Stimulated activated CD8-positive, alpha-beta memory T cell treated with anti-CD3 and anti-CD28 coated beads, Interleukin-15, amount 100 ng/mL, for 1 hour (primary cell): ENCODE data around the gene MND1.

Source experiments
- DNase-seq: peaks from one replicate; pipeline ENCODE4 v3.0.0-alpha.2; 2020; ENCODE audit warnings: low read depth

MND1 gene, protein sequence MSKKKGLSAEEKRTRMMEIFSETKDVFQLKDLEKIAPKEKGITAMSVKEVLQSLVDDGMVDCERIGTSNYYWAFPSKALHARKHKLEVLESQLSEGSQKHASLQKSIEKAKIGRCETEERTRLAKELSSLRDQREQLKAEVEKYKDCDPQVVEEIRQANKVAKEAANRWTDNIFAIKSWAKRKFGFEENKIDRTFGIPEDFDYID

DNA sequence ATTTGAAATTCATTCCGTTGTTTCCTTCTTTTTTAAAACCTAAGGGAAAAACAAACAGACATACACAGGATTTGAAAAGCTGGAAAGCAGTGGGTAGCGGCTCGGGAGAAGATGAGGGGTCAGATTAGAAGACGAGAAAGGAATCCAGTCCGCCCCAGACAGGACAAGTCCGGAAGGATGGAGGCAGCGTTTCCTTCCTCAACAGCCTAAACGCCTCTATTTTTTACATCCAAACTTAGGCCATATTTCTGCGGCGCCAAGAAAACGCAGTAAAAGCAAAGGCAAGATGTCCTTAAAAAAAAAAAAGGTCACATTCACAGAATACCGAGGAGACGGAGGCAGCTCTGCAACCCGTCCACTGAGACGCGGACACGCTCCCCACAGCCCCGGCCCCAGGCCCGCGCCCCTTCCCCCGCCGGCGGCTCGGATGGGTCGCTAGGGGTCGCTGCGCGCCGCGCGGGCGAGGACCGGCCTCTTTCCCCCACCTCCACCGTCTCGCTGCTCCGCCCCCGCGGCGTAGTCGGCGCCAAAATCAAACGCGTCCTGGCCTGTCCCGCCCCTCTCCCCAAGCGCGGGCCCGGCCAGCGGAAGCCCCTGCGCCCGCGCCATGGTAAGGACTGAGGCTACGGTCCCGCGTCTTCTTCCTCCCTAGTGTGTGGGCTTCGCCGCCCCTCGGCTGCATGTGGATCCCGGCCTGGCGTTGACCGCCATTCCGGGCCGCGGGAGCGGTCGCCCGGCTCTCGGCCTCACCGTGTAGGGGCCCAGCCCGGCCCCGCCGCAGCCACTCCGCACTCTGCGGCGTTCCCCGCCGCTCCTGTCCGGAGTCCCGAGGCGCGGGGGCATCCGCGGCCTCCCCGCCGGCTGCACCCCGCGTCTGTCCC lies at the start of gene MND1:
TSS of gene MND1 (plus strand) at position 558 of the 881 bp plus-strand sequence. CDS start at position 608, 50 bp downstream.
- peak; percentile 83 for DNase-seq

DNA sequence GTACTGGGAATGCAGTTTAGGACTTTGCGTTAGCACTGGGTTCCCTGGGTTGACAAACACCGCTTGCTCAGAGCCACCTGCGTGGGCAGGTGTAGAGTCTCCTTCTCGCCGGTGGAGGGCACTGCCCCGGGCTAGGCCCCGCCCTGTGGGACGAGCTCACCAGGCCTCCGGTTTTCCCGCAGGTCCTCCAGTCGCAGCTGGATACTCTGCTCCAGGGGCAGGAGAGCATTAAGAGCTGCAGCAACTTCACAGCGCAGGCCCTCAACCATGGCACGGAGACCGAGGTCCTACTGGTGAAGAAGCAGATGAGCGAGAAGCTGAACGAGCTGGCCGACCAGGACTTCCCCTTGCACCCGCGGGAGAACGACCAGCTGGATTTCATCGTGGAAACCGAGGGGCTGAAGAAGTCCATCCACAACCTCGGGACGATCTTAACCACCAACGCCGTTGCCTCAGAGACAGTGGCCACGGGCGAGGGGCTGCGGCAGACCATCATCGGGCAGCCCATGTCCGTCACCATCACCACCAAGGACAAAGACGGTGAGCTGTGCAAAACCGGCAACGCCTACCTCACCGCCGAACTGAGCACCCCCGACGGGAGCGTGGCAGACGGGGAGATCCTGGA lies 49.2 kb upstream of the MND1 start:
- no peak for DNase-seq

DNA sequence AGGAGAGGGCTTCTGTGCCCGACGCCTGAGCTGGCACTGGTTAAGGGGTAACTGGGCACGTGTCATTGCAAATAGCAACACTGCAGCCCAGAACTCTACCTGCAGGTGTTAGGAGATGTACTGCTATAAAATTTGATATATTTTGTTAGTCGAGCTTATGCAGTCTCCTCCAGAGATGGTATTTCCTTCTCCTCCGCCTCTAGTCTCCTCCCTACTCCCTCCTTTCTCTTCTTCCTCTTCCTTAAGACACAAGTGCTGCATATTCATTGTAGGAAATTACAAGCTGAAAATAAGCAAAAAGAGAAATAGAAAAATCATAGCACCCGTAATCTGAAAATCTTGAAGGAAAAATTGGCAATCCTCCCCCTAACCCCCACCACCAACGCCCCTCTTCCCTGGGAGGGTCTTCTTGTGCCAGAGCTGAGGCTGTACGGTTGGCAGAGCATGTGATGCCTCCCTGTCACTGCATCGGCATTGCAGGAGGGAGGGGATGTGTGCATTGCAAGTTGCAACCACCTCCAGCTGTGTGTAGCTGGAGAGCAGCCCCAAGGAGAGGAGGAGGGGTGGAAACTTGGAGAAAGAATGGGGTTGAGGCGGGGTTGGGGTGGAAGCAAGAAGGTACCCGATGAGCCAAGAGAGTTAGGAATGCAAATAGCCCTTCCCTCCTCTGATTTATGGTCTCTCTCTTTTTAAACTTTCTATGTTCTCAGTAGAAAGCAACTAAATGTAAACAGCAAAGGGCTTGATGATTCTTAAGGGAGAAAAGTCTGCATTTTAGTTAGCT lies 48.3 kb upstream of the MND1 start:
- no peak for DNase-seq

DNA sequence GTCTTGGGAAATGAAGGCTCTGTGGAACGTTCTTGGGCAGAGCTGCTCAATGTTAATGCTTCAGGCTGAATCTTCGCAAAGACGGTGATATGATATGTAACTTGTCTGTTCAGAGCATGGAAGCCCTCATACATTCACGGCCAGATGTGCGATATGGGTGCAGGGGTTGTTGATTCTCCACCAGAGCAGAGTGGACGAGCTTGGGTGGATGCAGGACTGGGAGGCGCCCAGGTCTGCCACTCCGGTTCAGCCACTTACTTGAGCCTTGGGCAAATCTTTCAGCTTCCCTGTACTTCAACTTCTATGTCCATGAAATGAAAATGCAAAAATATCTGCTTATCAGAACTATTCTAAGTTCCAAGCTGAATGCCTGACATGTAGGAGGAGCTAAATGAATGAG lies 47.4 kb upstream of the MND1 start:
- DNase-seq, result no peak

DNA sequence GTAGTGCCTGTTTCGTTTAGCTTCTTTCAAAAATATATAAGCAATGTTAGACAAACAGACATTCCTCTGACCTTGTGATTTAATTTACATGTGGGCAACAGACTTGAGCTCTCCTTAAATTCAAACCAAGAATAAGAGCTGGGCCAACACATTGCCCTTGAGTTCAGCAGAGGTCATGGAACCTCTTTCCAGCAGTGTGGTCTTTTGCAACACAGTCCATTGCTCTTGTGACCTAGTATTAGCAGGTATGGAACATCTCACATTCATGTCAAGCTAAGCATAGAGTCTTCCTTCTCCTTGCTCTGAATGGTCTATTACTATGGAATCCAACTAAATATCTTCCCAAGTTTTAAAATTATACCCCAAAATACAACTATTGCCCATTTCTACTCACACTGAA lies 33.7 kb upstream of the MND1 start:
- no peak for DNase-seq

DNA sequence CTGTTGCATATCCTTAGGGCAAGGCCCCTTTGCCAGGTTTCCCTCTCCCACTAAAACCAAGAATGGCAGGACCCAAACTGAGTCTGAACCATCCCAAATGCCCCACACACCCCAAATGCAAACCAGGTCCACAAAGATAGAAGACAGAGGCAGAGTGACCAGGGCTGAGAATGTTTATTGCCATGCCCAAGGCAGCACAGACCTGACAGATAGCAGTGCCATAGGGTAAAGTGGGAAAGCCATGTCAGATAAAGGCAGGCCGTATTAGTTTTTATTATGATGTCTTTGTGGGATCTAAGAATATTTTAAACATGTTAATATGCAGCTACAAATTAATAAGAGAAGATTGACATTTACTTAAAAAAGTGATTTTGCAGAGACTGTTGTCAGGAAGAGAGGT lies 29.6 kb upstream of the MND1 start:
- DNase-seq, result no peak

DNA sequence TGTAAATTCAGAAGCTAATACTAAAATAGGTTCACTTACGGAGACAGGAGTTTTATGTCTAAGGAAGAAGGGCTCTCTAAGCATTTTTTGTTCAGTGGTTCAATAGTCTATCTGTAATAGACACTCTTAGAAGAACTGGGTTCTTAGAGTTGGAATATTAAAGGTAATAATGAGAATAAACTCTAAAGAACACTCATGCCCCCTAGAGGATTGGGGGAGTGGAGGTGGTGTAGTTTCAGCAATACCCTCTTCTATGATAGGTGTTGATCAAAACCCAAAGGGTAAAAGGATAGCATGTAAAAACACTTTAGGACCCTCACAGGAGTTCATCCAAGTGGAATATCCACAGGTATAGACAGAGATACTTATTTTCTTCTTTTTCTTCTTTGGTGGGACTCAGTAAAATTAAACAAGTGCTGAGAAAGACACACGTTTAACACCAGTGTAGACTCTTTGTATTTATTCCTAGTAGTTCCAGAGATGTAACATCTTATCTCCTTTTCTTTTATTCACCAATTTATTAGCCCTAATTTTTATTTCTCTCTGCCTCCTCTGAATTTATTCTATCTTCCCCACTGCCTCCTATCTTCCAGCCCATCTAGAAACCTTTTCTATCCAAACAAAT lies 25.7 kb upstream of the MND1 start:
- no peak for DNase-seq

DNA sequence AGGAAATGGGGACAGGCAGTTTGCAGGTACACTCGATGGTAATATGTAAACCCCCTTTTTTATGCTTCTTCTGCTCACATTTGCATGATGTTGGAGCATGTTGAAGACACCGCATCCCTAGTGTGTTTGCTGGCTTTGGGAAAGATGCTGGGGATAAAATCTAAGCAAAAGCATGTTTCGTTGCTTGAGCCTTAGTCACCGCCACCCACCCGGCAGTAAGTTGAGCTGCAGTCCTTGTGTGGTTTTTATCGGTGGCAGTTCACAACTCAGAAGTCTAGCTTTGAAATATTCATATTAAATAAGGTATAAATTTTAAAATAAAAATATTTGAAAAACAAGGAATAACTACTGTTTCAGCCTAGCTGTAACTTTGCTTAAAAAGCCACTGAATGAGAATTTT lies 21.7 kb upstream of the MND1 start:
- no peak for DNase-seq

DNA sequence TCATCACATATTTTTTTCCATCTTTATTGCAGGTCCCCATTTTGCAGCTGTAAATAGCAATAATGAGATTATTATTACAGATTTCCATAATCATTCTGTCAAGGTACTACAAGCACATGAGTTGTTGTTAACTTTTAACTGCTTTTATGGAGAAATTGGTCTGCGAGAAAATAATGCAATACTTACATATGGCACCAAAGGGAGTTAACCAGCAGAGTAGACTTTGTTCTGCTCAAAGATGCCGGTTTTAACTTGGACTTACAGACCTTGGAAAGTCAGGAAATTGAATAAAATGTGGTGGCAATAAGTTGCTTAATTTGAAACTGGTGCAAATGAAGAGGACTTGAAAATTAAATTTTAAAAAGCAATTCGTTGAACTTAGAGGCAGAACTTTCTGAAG lies 20.4 kb upstream of the MND1 start:
- DNase-seq, result no peak

DNA sequence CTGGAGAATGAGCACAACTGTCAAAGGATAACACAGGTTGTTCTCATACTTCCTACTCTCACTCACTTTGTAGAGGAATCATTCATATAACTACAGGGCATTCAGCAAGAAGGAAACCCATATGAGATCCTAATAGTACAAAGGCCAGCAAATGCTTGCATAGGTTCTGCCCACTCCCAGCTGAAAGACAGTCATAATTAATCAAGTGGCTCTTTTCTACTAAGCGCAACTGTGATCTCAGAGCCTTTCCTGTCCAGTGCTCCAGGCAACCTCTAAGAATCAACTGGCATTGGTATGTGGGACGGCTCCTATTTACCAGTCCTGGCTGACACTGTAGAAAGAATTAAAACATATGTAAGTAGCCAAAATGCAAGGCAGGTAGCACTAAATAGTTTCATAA lies 18.9 kb upstream of the MND1 start:
- DNase-seq, result no peak

DNA sequence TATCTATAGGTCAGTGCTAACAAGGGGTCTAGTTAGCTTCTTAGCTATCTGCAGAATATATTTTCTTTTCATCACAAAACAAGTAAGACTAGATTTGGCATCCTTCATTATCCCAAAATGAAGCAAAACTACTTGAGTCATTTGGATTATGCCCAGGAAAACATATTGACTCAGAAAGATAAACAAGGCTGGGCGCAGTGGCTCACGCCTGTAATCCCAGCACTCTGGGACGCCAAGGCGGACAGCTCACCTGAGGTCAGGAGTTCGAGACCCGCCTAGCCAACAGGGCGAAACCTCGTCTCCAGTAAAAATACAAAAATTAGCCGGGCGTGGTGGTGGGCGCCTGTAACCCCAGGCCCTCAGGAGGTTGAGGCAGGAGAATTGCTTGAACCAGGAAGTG lies 18.0 kb upstream of the MND1 start:
- DNase-seq, result no peak

DNA sequence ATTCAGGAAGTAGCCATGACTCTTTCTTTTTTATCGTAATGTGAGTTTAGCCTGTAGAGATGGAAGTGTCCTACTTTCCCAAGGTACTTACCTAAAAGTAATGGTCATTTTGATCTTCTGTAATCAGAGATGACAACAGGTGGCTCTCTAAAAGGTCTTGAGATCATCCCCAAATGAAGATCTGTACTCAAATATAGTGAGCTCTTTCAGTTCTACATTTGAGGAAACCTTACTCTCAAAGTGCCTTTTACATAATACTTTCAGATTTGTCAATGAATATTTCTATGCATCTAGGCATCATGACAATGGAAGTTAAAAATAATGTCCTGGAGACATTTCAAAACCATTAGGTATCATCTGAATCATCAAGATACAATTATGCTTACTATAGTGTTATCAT lies 17.2 kb upstream of the MND1 start:
- no peak for DNase-seq

DNA sequence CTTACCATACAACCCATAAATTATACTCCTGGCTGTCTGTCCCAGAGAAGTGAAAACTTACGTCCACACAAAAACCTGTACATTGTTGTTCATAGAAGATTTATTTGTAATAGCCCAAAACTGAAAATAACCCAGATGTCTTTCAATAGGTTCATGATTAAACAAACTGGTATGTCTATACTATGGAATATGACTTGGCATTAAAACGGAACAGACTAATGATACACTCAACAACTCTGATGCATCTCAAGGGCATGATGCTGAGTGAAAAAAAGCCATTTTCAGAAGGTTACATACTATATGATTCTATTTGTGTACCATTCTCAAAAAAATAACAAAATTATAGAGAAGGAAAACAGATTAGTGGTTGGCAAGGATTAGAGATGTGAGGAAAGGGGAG lies 11.6 kb upstream of the MND1 start:
- DNase-seq, result no peak

DNA sequence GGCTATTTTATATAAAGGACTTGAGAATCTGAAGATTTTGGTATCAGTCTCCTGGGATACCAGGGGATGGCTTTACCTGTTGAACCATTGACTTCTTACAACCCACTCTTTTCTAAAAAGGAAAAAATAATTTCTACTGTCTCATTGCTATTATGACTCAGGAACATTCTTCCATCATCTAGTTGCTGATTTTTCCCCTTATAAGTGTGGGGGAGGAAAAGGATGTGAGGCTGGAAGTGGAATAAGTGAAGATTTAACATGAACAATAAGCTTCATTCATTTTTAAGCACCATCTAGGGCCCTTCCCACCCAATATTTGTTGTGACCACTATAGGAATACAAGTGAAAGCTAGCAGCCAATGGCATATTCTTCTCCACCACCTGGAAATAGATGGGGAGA lies 10.6 kb upstream of the MND1 start:
- DNase-seq, result no peak

DNA sequence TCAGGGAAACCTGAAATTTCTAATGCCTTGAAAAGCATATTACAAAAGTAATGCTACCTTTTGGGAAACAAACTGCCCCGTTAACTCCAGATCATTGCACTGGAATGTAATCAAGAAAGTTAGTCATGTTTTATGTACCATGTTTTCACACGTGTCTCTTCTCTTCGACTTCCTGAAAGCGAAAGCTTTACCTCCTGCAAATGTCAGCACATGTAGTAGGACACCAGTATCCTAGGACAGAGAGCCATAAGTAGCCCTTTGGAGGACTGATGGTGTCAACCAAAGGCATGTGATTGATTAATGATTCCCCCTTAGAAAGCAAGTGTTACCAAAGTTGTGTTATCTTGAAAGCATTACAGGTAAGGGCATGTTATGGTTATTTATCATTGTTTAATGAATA lies 8.8 kb upstream of the MND1 start:
- DNase-seq, result no peak

DNA sequence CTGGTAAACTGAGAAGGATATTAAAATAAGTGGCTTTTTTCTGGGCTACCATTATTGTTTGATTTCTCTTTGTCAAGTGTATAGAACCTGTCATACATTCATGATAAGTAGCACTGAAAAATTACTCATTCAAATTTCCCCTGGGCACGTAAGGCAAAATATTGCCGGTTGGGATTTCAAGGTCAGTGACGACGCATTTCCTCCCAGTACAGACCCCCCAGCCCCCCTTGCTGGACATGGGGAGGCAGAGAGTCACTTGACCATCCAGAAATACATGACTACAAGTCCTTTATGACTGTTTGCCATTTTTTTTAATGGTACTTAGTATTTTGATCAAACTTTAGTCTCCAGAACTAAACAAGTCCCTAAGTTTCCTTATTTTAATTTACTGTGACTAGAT lies 6.8 kb upstream of the MND1 start:
- no peak for DNase-seq

DNA sequence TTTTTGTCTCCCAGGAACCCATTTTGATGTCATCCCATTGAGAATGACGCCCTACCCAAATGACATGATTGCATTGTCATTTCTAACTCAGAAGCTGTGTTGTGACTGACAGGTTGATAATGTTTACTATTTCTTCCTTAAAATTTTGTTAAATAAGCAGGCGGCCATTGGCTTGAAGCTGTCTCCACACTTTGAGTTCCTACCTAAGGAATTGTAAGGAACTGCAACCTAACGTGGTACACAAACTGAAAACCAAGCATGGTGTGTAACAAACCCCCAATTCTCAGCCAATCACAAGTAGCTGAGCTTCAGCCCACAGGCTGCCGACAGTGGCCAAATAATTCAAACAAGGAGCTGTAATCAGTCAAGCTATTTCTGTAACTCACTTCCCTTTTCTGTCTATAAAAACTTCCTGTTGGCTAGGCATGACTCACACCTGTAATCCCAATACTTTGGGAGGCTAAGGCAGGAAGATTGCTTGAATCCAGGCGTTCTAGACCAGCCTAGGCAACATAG lies 2.9 kb upstream of the MND1 start:
- no peak for DNase-seq

DNA sequence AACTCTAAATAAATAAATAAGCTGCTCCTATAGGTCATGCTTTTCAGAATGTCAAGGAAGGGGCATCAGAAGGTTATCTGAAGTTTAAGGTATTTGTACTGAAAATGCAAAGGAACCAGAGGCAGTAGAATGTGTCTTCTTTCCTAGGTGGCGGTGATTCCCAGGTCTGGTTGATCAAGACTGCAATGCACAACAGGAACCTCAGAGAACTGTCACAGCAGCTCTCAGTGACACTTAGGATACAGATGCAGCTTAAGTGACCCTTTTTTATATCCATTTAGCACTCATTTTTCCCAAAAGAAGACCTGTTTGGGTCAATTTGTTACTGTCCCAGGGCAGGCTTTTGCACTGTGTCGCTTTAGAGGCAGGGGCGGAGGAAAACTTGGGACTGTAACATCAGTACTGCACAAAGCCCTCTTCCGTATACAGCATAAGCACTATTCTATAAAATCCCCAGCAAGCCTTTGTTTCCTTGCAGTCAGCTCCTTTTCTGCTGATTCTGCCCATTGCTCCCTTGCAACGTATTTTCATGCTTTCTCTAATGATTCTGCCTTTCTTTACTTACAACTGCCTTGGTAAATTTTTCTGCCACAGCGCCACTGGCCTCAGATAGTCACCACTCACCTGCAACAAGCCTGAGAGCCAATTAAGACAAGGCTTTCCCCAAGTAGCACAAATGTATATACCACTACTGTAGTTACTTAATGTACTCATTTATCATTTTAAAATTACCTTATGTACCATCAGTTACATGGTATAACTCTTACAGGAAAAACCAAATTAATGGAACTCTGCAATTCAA lies 1.5 kb upstream of the MND1 start:
- DNase-seq, result no peak

DNA sequence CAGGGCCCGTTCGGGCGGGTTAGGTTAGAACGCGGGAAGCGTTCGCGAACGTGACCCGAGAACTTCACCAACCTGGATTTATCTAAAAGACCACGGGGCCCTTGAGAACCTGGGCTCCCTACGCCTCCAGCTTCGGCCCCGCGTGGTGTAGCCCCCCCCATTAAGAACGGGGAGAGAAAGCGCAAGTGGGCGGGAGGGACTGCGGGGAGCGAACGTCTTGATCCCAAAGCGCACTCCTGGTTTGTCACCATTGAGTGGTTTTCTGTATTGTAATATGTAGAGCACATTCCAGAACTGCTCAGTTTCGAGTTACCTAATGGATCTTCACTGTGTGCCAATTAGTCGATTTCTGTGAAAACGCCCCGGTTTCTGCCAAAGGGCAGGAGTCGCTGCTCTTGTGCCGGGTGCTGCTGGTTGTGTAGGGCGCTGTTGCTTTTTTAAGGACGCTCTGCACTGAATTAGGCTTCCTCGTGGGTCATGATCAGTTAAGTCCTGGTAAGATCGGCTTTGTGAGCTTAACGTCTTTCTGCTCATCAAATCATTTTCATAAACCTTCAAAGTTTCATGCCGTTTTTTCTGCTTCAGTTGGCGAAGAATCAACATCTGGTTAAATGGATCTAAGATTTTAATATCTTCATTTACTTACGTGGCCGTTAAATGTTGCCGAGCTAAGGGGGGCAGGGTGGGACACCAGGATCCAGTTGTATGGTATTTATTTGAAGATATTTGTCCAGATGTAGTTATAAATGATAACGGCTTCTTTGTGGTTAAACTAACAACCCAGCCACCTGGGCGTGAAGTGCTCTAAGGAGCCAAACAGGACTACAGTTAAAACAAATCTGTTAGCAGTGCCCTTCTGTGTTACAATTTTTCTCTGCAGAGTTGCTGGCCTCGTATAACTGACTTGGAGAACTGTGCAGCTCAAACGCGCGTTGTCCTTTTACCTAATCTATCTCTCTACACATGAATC lies 809 bp downstream of the MND1 start:
- peak; percentile 20 for DNase-seq

DNA sequence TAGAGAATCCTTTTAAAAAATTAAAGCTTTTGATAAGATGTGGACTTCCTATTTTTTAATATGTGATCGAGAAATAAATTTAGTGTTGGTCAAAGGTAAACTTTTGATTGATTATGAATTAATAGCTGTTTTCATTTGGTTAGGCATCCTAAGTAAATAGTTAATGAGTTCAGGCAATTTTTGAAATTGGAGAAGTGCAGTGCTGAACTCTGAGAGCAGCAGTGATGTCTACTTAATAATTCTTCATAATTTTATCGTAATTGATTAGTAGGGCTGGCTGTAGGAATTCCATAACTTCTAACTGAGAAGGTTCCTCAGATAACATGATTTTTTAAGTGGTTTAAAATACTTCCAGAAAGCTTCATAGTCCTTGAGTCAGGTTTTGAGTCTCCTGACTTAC lies 1.5 kb downstream of the MND1 start:
- no peak for DNase-seq
